ENCODE results near the gene TM2D1. TPM values are rescaled to one million over a fixed set of nuclear protein-coding genes. Genes with fewer than 3 reads are reported as not detected.

Gene TM2D1
- total and polyA plus RNA-seq, 9 of the 15 experiments (the other 6 are each of a cell fraction or from before 2014, with no cell fraction given) = 24.5 to 65.2 (median 47.7) TPM

DNA sequence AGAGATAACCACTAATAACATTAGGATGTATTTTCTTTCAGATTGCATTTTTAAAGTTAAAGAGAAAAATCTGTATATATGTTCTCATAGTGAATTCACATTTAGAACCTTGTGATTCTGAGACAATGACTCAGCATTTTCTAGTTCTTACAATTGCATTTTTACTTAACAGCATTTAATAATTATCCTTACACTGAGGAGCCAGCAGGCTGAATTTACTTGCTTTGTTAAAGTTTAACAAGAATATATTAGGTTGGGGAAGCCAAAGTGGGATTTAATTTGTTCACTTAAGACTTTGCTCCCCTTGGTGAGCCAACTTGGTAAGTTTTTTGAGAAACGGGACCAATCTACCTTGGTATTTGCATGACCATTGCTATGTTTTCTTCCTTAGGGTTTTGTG is 21.9 kb upstream of the TM2D1 start (continued):
- TF ChIP-seq, protein P1, sequence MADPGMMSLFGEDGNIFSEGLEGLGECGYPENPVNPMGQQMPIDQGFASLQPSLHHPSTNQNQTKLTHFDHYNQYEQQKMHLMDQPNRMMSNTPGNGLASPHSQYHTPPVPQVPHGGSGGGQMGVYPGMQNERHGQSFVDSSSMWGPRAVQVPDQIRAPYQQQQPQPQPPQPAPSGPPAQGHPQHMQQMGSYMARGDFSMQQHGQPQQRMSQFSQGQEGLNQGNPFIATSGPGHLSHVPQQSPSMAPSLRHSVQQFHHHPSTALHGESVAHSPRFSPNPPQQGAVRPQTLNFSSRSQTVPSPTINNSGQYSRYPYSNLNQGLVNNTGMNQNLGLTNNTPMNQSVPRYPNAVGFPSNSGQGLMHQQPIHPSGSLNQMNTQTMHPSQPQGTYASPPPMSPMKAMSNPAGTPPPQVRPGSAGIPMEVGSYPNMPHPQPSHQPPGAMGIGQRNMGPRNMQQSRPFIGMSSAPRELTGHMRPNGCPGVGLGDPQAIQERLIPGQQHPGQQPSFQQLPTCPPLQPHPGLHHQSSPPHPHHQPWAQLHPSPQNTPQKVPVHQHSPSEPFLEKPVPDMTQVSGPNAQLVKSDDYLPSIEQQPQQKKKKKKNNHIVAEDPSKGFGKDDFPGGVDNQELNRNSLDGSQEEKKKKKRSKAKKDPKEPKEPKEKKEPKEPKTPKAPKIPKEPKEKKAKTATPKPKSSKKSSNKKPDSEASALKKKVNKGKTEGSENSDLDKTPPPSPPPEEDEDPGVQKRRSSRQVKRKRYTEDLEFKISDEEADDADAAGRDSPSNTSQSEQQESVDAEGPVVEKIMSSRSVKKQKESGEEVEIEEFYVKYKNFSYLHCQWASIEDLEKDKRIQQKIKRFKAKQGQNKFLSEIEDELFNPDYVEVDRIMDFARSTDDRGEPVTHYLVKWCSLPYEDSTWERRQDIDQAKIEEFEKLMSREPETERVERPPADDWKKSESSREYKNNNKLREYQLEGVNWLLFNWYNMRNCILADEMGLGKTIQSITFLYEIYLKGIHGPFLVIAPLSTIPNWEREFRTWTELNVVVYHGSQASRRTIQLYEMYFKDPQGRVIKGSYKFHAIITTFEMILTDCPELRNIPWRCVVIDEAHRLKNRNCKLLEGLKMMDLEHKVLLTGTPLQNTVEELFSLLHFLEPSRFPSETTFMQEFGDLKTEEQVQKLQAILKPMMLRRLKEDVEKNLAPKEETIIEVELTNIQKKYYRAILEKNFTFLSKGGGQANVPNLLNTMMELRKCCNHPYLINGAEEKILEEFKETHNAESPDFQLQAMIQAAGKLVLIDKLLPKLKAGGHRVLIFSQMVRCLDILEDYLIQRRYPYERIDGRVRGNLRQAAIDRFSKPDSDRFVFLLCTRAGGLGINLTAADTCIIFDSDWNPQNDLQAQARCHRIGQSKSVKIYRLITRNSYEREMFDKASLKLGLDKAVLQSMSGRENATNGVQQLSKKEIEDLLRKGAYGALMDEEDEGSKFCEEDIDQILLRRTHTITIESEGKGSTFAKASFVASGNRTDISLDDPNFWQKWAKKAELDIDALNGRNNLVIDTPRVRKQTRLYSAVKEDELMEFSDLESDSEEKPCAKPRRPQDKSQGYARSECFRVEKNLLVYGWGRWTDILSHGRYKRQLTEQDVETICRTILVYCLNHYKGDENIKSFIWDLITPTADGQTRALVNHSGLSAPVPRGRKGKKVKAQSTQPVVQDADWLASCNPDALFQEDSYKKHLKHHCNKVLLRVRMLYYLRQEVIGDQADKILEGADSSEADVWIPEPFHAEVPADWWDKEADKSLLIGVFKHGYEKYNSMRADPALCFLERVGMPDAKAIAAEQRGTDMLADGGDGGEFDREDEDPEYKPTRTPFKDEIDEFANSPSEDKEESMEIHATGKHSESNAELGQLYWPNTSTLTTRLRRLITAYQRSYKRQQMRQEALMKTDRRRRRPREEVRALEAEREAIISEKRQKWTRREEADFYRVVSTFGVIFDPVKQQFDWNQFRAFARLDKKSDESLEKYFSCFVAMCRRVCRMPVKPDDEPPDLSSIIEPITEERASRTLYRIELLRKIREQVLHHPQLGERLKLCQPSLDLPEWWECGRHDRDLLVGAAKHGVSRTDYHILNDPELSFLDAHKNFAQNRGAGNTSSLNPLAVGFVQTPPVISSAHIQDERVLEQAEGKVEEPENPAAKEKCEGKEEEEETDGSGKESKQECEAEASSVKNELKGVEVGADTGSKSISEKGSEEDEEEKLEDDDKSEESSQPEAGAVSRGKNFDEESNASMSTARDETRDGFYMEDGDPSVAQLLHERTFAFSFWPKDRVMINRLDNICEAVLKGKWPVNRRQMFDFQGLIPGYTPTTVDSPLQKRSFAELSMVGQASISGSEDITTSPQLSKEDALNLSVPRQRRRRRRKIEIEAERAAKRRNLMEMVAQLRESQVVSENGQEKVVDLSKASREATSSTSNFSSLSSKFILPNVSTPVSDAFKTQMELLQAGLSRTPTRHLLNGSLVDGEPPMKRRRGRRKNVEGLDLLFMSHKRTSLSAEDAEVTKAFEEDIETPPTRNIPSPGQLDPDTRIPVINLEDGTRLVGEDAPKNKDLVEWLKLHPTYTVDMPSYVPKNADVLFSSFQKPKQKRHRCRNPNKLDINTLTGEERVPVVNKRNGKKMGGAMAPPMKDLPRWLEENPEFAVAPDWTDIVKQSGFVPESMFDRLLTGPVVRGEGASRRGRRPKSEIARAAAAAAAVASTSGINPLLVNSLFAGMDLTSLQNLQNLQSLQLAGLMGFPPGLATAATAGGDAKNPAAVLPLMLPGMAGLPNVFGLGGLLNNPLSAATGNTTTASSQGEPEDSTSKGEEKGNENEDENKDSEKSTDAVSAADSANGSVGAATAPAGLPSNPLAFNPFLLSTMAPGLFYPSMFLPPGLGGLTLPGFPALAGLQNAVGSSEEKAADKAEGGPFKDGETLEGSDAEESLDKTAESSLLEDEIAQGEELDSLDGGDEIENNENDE (IDR thresholded peaks at IDR 0.05; ENCODE audit: low read depth, low read length) = no peak
- TF ChIP-seq ARHGAP35 (IDR thresholded peaks at IDR 0.05; ENCODE audit: partially characterized antibody) (no peak), RFX5 (IDR thresholded peaks at IDR 0.05; ENCODE audit: low read depth, low read length) (no peak), HDGF (IDR thresholded peaks at IDR 0.05) (no peak), ZNF76 (CRISPR knock-in tag; IDR thresholded peaks at IDR 0.05; ENCODE audit: borderline replicate concordance) (no peak), HCFC1 (IDR thresholded peaks at IDR 0.05; ENCODE audit: low read depth, low read length) (no peak), MYBL2 (IDR thresholded peaks at IDR 0.05; ENCODE audit: low read depth) (no peak), MYBL2 (CRISPR knock-in tag; IDR thresholded peaks at IDR 0.05; ENCODE audit: borderline replicate concordance) (no peak), TFAM (CRISPR knock-in tag; conservative IDR thresholded peaks at IDR 0.05) (no peak), BACH1 (tag; IDR thresholded peaks at IDR 0.05) (peak; percentile 91), ZNF174 (CRISPR knock-in tag; IDR thresholded peaks at IDR 0.05) (no peak), IRF2 (CRISPR knock-in tag; IDR thresholded peaks at IDR 0.05) (no peak), ESRRA (IDR thresholded peaks at IDR 0.05; ENCODE audit: borderline replicate concordance, low read depth) (no peak), RBM39 (optimal IDR thresholded peaks at IDR 0.05; ENCODE audit: low read depth, low read length) (no peak), MAFK (IDR thresholded peaks at IDR 0.05; ENCODE audit: low read length) (peak; percentile 96), FIP1L1 (IDR thresholded peaks at IDR 0.05; ENCODE audit: low read depth, low read length, poor library complexity, severe bottlenecking) (no peak)
- TF ChIP-seq, protein P2, sequence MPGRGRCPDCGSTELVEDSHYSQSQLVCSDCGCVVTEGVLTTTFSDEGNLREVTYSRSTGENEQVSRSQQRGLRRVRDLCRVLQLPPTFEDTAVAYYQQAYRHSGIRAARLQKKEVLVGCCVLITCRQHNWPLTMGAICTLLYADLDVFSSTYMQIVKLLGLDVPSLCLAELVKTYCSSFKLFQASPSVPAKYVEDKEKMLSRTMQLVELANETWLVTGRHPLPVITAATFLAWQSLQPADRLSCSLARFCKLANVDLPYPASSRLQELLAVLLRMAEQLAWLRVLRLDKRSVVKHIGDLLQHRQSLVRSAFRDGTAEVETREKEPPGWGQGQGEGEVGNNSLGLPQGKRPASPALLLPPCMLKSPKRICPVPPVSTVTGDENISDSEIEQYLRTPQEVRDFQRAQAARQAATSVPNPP (IDR thresholded peaks at IDR 0.05; ENCODE audit: borderline replicate concordance, insufficient read depth, insufficient read length) = no peak
- TF ChIP-seq, protein P3, sequence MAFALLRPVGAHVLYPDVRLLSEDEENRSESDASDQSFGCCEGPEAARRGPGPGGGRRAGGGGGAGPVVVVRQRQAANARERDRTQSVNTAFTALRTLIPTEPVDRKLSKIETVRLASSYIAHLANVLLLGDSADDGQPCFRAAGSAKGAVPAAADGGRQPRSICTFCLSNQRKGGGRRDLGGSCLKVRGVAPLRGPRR (CRISPR knock-in tag; IDR thresholded peaks at IDR 0.05) = no peak

All from K562 (cell line).